Epithelial cell of prostate (primary cell): ENCODE data around the gene ST6GALNAC3.
"Not testable (repeated sequence)": the region's sequence is repeated elsewhere in the genome, so short reads cannot be mapped to it uniquely, and the experiment has no call there.

Source experiments
- DNase-seq: peaks from one replicate; pipeline ENCODE4 v3.0.0-alpha.2; 2011; ENCODE audit warnings: low read depth, low spot score
- H3K27ac ChIP-seq: fragments of 450-650 bp; 2 replicates; pipeline ENCODE4 v1.5.1; 2017; ENCODE audit warnings: mild to moderate bottlenecking

ST6GALNAC3 gene

DNA sequence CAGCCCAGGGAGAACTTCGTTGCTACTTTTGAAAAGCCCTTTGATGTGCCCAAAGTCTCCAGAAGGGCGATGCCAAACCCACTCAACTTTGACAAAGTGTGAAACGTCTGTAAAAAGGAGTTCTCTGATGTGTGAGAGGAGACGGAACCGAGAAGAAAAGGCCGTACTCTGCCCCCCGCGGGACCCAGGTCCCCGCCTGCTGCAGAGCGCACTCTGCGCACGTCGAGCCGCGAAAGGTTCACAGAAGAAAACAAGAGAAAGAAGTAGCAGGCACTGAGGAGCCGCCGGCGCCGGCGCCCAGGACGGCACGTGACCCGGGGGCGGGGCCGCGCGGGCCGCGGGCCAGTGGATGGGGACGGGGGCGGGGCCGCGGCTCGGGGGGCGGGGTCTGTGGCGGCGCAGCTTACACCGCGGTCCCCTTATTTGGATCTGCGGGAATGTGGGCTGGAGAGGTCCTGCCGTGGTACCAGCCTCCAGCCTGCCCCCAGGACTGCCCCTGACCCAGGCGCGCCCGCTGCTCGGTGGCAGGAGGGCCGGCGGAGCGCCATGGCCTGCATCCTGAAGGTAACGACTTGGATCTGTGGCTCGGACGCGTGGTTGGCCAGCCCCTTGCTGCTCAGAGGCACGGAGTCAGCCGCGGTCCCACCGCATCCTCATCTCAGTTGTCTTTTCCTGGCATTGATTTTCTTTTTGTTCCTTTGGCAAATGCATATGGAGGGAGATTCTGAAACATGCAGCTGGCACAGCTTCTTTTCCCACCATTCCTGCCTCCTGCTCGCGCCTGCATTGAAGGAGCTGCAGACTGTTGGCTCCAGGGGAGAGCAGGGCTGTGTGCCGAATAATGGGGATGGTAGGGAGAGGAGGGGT, at the start of gene ST6GALNAC3:
Gene ST6GALNAC3, plus strand, starts transcription at position 426 of the 867 bp plus-strand sequence.
- no peak within 1 kb of the TSS for H3K27ac ChIP-seq
- DNase-seq = no peak

- no peak for DNase-seq
- no peak overlapping the region for H3K27ac ChIP-seq
Observed at GRCh38 chr1:76027341-76027740, 47.2 kb upstream of the ST6GALNAC3 start.

GRCh38 chr1:76029331-76029730, 45.2 kb upstream of the ST6GALNAC3 start:
- DNase-seq = no peak
- no peak overlapping the region for H3K27ac ChIP-seq

- no peak for DNase-seq
- H3K27ac ChIP-seq = no peak overlapping the region
Observed at GRCh38 chr1:76031496-76031895, 43.0 kb upstream of the ST6GALNAC3 start.

GRCh38 chr1:76033800-76034475, 40.6 kb upstream of the ST6GALNAC3 start:
- no peak for DNase-seq
- no peak overlapping the region for H3K27ac ChIP-seq

GRCh38 chr1:76035053-76035452, 39.5 kb upstream of the ST6GALNAC3 start:
- H3K27ac ChIP-seq = no peak overlapping the region
- DNase-seq = no peak

DNA sequence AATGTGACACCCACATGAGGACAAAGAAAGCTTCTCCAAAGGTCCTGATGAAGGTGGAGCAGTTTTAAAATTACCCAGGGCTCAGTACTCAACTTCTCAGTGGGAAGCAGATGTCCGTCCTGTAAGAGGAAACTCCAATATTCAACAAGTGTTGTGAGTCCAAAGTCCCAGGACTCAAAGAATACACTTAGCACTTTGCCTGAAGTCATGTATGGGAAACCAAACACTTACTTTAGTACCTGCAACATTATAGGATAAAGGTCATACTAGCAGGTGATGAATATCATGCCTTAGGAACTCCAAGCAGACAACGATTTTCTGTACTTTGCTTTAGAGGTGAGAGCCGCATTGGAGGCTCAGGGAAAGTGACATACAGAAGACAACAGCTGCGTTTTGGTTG, 37.2 kb upstream of the ST6GALNAC3 start:
- no peak overlapping the region for H3K27ac ChIP-seq
- DNase-seq = no peak

DNA sequence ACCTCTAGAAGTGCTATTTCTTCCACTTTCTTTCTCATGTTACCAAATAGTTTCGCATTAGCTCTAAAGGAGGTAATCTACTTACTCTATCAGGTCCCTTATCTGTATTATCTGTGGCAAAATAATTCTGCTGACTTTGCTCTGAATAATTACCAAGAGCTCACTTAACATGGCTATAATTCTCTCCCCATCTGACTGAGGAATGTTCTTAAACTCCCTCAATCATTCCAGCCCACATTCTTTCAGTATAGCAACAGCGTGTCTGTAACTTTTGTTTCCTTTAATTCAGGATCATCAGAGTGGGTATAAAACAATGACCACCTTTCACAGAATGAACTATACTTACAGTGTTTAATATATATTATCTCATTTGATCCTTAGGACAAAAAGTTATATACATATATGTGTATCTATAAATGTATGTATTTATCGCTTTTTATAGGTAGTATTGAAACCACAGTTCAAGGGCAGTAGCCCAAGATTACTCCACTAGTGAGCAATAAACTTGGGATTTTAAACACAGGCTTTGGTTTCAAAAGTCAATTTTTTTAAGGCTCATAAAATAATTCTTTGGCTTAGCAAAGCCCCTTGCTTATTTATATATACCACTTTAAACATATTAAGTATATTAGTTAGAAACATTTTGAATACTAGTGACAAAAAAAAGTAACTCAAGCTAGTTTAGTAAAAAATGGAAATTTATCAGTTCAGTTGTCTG, 36.1 kb upstream of the ST6GALNAC3 start:
- no peak for DNase-seq
- no peak overlapping the region for H3K27ac ChIP-seq

DNA sequence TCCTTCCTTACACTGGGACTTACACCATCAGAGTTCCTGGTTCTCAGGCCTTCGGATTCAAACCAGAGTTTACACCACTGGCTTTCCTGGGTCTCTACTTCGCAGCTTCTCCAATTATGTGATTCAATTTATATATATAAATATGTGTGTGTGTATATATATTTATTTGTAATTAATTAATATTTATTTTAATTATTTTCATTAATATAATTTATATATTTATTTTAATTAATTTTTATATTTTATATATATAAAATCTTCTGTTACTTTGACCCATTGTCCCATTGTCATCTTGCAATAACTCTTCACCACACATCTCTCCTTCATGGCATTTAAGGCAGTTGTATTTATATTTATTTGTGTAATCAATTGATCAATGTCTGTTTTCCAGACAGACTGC, 28.4 kb upstream of the ST6GALNAC3 start:
- no peak for DNase-seq
- H3K27ac ChIP-seq = no peak overlapping the region

- DNase-seq = no peak
- no peak overlapping the region for H3K27ac ChIP-seq
Observed at GRCh38 chr1:76048219-76048618, 26.3 kb upstream of the ST6GALNAC3 start.

DNA sequence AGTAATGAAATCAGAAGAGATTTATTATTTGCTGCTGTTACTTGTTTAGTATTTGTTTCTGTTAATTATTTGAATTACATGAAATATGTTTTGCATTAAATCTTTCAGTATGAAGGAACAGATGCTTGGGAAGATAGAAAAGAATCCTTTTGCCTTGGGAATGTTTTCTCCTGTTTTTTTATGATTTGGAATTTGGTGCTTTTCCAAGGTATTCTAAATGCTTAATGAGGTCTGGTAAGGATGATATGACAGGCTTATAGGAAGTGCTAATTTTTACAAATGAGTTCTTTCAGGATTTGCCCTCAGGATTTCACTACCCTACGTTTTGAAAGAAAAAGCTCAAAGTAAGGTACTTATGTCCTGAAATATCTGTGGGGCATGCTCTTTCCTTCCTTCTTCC, 25.6 kb upstream of the ST6GALNAC3 start:
- no peak for DNase-seq
- H3K27ac ChIP-seq = no peak overlapping the region

DNA sequence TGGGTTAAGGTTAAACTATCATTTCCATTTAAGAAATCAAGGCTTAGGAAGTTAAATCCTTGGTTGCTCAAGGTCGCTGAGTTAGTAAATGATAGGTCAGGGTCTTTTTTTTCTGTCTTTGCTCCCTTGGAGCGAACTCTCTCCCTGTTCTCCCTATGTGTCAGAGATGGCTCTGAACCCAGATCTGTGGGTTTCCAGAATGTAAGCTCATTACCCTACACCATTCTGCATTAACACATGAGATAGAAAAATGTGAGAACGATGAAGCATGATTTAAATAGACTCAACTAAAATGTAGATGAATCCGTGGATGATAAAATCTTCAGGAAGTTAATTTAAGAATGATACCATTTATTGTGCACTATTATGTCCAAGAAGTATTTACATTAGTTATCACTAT, 25.0 kb upstream of the ST6GALNAC3 start:
- no peak overlapping the region for H3K27ac ChIP-seq
- DNase-seq = no peak

- H3K27ac ChIP-seq, DNase-seq: not testable (repeated sequence)
Observed at GRCh38 chr1:76050073-76050472, 24.5 kb upstream of the ST6GALNAC3 start.

DNA sequence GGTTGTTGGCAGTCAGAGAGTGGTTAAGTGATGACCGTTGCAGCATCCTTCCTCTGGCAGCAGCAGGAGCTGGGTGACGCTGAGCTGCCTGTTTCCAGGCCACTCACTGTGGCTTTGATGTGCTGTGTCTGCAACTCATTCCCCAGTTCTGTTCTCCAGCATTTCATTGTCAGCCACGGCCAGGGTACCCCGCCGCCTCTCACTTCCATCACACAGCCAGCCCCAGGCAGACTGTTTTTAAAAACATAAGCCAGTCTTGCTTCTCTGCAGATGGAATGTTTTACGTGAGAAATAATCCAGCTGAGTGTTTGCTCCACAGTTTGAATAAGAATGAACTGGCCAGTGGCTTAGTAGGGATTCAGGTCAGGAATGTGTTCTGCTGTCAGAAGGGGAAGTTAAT, 21.5 kb upstream of the ST6GALNAC3 start:
- H3K27ac ChIP-seq = no peak overlapping the region
- no peak for DNase-seq

DNA sequence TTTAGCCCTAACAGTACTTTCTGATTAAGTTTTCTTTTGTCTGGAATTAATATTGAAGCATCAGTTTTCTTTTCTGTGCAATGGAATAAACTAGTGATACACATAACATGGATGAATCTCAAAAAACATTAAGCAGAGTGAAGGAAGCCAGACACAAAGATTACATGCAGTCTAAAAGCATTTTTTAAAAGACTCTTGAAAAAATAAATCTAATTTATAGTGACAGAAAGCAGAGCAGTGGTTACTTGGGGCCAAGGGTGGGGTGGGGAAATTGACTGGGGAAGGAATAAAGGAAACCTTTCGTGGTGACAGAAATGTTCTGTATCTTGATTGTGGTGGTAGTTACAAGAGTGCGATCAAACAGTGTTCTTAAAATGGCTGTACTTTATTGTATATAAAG, 20.2 kb upstream of the ST6GALNAC3 start:
- no peak overlapping the region for H3K27ac ChIP-seq
- DNase-seq = no peak

DNA sequence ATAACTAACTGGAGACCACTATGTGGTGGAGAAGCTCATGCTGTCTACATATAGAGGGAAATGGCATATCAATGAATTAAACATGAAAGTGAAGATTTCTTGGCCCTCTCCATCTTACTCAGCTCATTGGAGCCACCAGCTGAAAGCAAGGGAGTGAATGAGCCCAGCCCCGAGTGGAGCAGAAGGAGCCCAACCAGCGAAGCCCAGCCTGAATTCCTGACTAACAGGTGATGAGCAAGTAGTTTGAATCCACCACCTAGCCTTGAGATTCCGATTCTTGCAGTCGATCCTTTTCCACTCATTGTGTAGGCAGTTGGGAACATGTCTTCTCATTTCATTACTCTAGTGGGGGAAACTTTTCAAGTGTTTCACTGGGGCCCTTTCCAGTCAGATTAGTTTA, 18.6 kb upstream of the ST6GALNAC3 start:
- DNase-seq = no peak
- no peak overlapping the region for H3K27ac ChIP-seq

DNA sequence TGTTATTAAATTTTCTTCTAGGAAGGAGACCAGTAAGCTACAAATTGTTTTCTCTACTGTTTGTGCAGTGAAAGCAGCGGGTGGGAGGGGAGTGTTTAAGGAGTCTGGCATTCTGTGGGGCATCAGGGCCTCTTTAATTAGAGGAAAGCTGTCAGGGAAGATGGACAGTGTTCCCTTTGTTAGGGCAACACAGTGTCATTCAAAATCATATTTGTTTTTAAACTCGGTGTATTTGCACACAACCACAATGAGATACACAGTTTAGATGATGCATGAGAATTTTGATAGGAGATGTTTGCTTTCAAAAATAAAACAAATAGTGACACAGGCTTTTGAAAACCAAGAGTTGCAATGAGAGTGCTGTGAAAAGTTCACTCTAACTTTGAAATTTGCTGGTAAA, 15.1 kb upstream of the ST6GALNAC3 start:
- no peak for DNase-seq
- H3K27ac ChIP-seq = no peak overlapping the region

DNA sequence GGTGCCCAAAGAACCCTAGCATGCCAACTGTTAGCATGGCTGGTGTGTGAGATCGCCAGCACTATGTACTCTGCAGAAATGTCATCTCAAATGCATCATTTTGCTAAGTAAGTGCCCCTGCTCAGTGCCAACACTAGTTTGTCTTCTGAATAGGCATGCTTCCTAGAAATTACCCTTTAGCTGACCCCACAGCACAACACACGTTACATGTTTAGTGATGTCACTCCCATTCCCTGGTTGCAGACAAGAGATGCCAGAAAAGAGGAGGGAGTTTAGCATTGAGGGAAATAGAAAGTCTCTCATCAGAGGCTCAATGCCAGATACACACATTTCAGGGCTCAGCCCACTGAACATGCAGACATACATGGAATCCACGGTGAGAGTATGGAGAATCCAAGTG, 9.3 kb upstream of the ST6GALNAC3 start:
- no peak overlapping the region for H3K27ac ChIP-seq
- no peak for DNase-seq

DNA sequence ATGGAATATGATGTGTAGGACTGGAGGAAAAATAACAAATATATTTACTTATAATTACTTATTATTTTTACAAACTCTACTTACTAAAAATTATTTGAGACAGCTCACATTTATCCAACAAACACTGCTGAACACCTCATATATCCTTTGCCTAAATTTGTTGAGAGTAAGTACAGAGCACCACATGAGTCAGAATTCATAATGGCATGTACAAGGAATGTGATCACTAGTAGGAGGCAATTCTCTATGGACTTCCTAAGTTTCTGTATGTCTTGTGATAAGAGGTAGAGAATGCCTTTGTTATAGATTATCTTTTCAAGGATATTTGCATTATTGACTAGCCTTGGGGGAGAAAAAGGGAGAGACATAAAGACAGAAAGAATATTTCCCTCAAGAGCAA, 8.2 kb upstream of the ST6GALNAC3 start:
- no peak for DNase-seq
- H3K27ac ChIP-seq = no peak overlapping the region

GRCh38 chr1:76068542-76068941, 6.0 kb upstream of the ST6GALNAC3 start:
- no peak for DNase-seq
- H3K27ac ChIP-seq = no peak overlapping the region

DNA sequence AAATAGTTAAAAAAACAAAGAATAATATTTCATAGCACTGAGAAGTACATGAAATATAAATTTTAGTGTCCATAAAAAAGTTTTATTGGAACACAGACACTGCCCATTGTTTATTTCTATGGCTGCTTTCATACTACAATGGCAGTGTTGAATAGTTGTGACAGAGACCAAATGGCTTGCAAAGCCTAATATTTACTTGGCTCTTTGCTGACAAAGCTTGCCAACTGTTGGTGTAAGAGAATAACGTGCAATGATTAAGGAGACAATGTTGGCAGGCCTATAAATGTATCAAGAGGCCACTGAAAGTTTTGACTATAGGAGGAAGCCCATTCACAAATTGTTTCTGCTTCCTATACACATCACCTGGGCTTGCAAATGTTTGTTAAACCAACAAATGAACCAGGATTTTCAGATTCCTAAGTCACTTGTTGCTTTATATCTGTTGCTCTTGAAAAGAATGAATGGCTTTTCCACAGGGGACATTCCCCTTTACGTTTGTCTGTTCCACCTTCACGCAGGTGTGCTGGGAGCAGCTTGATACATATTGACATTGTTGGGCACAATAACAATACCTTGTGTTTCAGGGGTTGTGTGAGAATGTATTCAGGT, 5.5 kb upstream of the ST6GALNAC3 start:
- DNase-seq = no peak
- H3K27ac ChIP-seq = no peak overlapping the region
